Activated gamma-delta T cell treated with anti-CD3 and anti-CD28 coated beads, Interleukin-2, amount 50 U/mL, for 16 hours (primary cell): ENCODE results near the gene LRP6.
"Not testable (repeated sequence)": the region's sequence is repeated elsewhere in the genome, so short reads cannot be mapped to it uniquely, and the experiment has no call there.

Experiments used
- DNase-seq: peaks from one replicate; pipeline ENCODE4 v3.0.0-alpha.2; 2020; ENCODE audit warnings: low read depth

Gene LRP6

GRCh38 chr12:12116677-12117076, 150.2 kb downstream of the LRP6 start:
- DNase-seq: no peak

GRCh38 chr12:12115514-12115913, 151.3 kb downstream of the LRP6 start:
- DNase-seq: no peak

DNA sequence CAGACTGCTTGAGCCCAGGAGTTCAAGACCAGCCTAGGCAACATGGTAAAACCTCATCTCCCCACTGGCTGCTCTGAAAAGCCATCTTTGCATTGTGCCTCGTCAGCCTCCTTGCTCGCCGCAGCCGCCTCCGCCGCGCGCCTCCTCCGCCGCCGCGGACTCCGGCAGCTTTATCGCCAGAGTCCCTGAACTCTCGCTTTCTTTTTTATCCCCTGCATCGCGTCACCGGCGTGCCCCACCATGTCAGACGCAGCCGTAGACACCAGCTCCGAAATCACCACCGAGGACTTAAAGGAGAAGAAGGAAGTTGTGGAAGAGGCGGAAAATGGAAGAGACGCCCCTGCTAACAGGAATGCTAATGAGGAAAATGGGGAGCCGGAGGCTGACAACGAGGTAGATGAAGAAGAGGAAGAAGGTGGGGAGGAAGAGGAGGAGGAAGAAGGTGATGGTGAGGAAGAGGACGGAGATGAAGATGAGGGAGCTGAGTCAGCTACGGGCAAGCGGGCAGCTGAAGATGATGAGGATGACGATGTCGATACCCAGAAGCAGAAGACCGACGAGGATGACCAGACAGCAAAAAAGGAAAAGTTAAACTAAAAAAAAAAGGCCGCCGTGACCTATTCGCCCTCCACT, 155.8 kb downstream of the LRP6 start:
- DNase-seq: not testable (repeated sequence)

- no peak for DNase-seq
Measured at GRCh38 chr12:12108441-12109058, 158.3 kb downstream of the LRP6 start.

- DNase-seq: no peak
Measured at GRCh38 chr12:12107678-12108077, 159.2 kb downstream of the LRP6 start.

DNA sequence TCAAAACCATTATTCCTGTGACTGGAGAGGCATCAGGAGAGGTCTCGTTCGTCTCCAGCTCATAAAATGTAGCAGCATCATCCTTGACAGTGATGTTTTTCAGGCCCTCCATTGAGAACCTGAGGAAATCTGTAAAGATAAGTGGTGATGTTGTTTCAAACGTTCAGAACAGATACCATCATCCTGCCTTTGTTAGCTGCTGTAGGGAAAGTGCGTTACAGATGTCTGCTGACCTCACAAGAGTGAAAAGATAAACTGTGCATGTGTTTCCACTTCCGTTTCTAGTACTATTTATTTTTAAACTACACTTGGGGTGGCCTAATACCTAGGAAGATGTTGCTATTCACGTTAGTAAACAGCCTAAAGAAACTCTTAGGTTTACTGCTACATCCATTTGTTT, 167.7 kb downstream of the LRP6 start:
- DNase-seq: no peak

DNA sequence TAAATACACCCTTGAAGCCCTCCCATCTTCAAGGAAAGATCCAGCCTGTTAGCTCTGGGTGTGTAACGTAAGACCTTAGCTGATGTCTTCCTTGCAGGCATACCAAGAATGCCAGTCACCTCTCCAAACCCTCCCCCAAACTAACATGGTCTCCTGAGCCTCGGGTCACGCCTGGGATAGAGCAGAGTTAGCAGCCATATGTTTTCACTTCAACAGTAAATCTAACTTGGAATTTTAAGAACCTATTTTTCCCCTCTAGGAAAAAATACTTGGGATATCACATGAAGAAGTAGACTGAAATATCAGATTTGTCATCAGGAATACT, 168.2 kb downstream of the LRP6 start:
- no peak for DNase-seq

DNA sequence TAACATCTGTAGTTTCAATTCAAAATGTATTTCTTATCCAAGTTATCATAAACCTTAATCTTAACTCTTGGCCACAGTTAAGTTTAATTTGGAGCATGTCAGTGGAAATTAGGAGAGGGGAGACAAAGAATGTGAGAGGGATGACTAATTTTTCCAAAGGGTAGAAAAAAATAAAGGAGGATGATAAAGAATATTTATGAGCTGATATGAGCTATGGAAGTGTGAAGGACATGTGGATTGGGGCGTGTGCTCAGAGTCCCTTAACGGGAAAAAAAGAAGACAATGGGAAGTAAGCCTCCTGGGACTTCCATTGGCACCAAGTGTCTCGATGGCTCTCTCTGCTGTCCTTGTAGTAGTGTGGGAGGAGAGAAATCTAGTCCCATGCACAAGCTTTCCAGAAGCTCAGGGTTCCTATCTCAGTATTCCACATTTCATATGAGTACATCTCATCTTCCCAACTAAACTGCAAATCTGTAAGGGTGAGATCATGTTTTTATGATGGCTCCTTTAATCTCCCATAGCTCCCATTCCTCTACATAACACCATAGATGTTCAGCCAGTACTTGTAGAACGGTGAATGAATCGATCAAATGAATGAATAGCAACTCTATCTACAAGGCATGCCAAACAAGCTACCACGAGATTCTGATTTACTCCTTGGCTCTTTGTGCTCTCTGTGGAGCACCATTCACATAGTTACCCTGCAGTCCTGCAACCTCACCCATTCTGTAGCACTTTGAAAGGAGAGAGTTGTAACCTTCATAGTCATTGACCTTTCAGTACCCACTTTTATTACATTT, 168.8 kb downstream of the LRP6 start:
- no peak for DNase-seq

GRCh38 chr12:12095021-12095420, 171.8 kb downstream of the LRP6 start:
- DNase-seq: no peak

DNA sequence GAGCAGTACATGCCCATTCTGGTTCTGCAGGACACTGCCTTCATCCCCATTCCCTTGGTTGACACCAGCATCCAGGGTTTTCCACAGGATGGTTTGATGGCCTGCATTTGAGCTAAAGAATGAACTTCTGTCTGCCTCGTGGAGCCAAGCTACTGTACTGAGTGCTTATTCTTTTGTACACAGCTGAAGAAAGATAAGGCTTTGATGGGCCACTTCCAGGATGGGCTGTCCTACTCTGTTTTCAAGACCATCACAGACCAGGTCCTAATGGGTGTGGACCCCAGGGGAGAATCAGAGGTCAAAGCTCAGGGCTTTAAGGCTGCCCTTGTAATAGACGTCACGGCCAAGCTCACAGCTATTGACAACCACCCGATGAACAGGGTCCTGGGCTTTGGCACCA, 172.4 kb downstream of the LRP6 start:
- no peak for DNase-seq

DNA sequence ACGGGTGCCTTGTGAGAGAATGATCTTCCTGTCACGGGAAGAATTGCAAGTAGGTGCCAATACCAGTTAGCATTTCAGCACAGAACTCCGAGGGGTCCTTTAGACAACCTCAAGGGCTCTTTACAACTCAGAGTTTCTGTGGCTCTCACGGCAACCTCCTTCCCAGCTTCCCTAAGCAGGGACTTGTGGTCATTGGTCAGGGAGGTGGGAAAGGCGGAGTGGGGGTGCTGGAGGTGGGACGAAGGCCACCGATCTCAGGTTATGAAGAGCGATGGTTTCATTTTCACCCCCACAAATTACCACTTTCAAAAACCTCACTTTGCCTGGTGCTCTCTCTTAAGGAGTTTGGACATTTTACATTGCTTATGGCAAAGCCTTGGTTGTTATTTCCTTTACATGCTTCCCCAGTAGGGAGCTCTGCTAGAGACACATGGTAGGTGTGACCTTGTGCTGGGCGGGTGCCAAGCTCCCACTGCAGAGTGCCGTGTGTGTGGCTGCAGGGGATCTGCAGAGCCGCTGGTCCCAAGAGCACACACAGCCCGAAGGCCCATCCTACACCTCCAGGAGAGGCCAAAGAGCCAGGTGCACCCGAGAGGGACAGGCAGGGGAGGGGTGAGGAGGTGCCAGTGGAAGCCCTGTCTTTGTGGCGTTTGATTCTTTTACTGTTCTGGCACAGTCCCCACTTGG, 174.7 kb downstream of the LRP6 start:
- DNase-seq: no peak

GRCh38 chr12:12091071-12091470, 175.8 kb downstream of the LRP6 start:
- no peak for DNase-seq

- no peak for DNase-seq
Measured at GRCh38 chr12:12088761-12089160, 178.1 kb downstream of the LRP6 start.

DNA sequence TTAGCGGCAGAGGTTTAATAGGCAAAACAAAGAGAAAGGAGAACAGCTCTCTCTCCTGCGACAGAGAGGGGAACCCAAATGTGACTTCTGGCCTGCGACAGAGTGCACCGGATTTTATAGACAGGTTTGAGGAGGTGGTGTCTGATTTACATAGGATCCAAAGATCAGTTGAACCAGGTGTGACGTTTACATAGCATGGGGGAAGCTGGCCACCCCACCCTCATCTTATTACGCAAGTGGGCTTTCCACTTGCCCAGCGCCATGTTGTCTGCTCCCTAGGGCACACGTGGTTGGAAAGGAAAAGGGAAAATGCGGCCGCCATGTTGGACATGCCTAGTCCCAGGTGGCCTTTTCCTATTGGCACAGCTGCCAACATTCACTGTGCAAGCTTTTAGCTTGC, 178.7 kb downstream of the LRP6 start:
- no peak for DNase-seq

GRCh38 chr12:12087693-12088034, 179.2 kb downstream of the LRP6 start:
- DNase-seq: no peak

DNA sequence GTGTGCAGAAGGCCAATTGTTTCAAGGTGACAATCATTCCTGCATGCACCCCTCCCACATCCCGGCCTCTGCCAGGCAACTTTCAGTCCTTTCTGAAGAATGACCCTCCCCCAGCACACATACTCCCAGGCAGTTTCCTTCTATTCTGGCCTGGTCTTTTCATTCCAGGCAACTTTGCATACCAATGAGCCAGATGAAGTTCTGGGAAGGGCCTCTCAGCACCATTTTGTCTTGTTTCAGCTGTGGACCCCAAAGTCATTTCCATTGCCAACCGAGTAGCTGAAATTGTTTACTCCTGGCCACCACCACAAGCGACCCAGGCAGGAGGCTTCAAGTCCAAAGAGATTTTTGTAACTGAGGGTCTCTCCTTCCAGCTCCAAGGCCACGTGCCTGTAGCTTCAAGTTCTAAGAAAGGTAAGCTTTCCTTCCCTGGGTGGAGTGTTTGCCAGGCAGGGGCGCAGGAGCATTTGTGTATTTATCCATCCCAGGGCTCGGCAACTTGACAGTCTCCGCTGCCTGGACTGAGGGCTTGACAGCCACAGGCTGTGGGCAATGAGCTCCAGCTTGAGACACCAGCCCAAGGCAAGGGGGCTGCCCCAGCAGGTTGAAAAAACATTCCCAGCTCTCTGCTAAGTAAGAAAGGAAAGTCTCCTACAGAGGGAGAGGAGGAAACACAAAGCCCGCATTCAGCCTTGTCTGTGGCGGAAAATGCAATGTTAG, 179.7 kb downstream of the LRP6 start:
- no peak for DNase-seq

DNA sequence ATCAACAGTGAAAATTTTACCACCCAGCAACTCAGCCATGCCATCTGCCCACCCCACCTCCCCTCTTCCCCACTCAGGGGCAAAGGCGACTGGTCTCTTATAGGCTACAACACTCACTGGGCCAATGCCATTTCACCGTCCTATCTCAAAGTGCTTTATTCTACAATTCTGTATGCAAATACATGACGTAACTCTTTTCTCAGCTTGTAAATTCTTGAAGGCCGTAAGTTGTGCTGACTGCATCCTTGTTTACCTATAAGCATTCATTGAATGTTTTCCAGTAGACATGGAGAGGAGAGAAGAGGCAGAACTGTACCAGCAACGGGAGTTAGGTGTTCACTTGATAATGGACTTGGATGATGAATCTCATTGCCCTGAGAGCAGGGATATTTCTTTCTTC, 180.5 kb downstream of the LRP6 start:
- DNase-seq: no peak

GRCh38 chr12:12083688-12084087, 183.2 kb downstream of the LRP6 start:
- no peak for DNase-seq

DNA sequence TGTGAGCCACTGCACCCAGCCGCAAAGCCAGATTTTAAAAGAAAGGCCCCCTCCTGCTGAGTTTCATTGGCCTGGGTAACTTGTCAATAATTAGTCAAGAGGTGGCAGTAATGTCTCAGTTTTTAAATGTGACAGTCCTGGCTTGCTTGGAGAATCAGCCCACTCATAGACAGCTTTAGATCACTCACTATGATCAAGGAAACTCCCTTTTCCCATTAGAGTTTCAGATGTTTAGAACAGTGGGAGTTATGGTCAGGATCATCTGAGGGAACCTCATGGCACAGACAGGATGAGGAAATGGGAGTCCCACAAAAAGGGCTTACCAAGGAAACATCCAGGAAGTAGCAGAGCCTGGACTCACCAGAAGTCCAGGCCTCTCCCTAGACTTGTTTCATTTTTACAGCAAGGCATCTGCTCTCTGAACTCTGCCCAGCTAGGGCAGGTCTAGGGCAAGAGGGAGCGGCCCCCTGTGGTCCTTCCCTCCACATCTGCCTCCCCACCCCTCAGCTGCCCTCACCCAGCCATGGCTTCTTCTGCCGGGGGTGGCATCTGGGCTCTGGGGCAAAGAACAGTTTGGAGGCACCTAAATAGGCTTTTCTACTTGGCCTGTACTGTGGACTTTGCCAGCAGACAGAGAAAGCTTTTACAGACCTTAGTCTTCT, 184.9 kb downstream of the LRP6 start:
- DNase-seq: no peak

GRCh38 chr12:12079291-12079690, 187.6 kb downstream of the LRP6 start:
- no peak for DNase-seq

DNA sequence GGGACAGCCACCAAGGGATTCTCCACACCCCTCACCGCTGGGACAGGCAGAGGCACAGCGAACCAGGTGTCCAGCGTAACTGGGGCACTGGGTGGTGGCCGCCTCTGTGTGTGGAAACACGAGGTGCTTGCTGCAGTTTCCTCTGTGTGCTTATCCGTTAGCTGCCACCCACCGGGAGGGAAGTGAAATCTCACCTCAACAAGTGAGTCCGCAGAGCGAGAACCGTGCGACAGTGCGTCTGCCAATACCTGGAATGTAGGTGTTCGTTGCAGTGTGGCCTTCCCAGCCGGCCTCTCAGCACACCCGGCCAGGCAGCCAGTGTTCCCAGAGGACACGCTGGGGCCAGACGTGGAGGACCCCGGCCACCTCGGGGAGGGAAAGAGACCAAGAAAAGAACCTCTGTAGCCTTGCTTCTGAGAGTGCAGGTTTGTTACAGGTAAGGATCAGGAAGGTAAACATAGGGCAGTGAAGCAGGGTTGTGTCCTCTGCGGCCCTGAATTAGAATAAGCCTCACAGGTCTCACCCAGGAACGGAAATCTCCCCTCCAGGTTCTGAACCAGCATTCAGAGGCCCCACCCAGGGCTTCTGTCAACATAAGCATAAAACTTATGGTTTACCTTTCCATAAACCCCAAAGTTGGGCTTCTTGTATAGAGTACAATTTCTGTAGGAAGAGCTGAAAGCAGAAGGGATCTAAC, 194.6 kb downstream of the LRP6 start:
- no peak for DNase-seq
